ENCODE data around the gene MMP2.

The MMP2 gene

DNA sequence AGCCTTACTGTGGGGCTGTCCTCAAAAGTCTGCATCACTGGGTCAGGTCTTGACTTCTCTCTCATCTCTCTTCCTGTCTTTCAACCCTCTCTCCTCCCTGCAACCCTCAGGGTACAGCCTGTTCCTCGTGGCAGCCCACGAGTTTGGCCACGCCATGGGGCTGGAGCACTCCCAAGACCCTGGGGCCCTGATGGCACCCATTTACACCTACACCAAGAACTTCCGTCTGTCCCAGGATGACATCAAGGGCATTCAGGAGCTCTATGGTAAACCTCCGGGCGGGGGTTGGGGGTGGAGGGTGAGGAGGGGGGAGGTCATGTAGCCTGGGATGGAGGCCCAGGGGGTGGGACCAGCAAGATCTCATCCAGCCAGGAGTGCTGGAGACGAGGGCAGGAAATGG is 12.7 kb downstream of the MMP2 start:
- no peak for DNase-seq (ENCODE audit: extremely low read depth in 1 of 2, low read depth in 1 of 2)

DNA sequence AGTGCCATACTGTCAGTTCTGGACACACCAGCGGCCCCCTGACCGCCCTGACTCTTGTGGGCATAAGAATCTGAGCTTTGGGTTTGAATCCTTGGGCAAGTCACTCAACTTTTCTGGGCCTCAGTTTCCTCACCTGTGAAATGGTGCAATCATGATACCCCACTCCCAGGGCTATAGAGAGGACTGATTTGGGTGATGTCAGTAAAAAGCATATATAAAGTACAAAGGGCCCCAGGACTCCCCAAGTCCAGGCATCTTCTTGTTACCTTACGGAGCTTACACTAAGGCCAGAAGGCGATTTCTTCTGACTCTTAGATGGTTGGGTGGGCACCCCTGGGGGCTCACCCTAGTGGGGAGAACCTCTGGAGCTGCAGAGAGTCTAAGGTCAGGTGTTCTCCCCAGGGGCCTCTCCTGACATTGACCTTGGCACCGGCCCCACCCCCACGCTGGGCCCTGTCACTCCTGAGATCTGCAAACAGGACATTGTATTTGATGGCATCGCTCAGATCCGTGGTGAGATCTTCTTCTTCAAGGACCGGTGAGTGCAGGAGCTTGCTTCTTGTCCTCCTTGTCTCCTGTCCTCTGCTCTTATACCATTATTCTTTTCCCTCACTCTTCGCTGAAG is 13.9 kb downstream of the MMP2 start:
- DNase-seq (ENCODE audit: extremely low read depth in 1 of 2, low read depth in 1 of 2): no peak

- no peak for DNase-seq (ENCODE audit: extremely low read depth in 1 of 2, low read depth in 1 of 2)
Measured at GRCh38 chr16:55494994-55495421, 16.0 kb downstream of the MMP2 start.

DNA sequence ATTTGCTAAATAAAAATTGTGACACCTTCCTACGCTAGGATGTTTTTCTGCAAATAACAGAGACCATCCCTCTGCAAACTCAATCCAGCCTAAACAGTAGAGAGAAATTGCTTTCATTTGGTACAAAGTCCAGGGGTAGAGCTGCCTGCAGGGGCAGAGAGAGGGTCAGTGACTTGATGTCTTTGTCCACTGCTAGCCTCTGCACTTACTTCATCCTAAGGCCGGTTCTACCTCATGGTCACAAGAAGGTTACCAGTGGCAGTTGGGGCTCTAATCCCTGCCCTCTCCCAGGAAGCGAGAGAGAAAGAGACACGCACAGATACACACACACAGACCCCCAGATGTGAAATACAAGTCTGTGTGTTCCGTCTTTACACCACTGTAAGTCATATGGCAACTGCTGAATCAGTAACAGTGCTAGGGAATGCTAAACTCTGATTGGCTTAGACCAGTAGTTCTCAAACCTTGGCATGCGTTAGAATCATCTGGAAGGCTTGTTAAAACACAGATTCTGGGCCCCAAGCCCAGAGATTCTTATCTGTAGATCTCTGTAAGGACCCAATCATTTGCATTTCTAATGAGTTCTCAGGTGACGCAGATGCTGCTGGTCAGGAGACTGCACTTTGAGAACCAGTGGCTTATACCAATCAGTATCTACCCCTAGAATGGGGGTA is 16.8 kb downstream of the MMP2 start:
- no peak for DNase-seq (ENCODE audit: extremely low read depth in 1 of 2, low read depth in 1 of 2)

GRCh38 chr16:55496509-55497145 is 17.6 kb downstream of the MMP2 start:
- no peak for DNase-seq (ENCODE audit: extremely low read depth in 1 of 2, low read depth in 1 of 2)

DNA sequence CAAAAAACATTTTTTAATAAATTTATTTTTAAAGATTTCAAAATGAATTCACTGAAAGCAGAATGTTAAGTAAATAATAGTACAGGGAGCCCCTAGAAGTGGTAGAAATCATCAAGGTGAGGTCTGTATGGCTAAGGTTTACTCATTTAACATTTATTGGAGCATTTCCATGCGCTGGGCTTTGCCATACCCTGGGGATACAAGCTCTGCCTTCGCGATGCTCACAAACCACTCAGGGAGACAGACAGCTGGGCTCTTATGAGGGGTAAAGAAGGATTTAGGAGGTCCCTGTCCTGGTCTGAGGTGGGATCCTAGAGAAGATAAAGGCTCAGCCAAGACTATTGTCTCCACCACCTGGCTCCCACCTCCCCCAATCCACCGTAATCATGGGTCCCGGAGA is 18.6 kb downstream of the MMP2 start:
- DNase-seq (ENCODE audit: extremely low read depth in 1 of 2, low read depth in 1 of 2): no peak

DNA sequence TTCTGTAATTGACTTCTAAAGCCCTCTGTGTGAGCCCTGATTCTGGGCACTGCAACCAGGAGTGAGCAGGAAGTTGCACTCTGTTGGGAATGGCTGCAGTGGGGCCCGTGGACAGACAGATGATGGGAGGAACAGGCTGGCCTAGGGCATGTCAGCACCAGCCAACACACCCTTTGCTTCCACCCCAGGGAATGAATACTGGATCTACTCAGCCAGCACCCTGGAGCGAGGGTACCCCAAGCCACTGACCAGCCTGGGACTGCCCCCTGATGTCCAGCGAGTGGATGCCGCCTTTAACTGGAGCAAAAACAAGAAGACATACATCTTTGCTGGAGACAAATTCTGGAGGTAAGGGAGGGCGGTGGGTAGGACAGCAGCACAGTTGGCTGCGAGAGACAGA is 19.1 kb downstream of the MMP2 start:
- no peak for DNase-seq (ENCODE audit: extremely low read depth in 1 of 2, low read depth in 1 of 2)

DNA sequence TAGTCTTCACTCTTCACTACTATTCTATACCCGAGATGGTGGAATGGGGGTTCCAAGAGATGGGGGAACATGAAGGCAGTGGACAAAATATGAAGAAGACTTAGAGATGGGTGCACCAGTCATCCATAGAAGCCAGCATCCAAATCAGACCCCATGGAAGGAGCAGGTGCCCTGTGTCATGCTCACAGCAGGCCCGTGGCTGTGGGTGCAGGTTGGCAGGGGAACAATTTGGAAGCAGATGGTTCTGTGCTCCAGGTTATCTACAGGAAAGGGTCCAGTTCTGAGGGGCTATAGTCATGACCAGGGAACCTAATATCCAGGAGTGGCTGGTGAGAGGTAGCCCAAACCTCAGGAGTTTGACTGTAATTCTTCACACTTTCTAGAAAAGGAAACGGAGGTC is 20.3 kb downstream of the MMP2 start:
- no peak for DNase-seq (ENCODE audit: extremely low read depth in 1 of 2, low read depth in 1 of 2)

GRCh38 chr16:55499951-55500529 is 21.0 kb downstream of the MMP2 start:
- no peak for DNase-seq (ENCODE audit: extremely low read depth in 1 of 2, low read depth in 1 of 2)

DNA sequence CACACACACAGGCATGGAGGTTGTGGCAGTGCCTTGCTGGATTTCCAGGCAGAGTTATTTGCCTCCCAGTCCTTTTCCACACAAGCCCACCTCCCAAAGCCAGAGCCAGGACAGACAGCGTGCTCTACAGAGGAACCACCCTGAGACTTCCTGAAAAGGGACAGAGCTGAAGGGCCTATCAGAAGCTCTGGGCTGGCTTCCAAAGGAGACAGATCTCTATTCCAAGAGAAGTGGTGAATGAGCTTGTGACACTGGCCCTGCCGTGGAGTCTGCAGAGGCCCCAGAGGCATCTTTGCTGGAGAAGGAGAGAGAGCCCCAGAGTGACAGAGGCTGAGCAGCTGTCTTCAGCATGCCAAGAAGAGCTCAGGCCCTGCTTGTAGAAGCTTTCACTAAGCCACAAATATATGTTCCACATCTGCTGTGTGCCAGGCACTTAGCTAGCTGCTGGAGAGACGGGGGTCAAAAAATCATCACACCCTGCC is 21.6 kb downstream of the MMP2 start:
- DNase-seq (ENCODE audit: extremely low read depth in 1 of 2, low read depth in 1 of 2): no peak

- no peak for DNase-seq (ENCODE audit: extremely low read depth in 1 of 2, low read depth in 1 of 2)
Measured at GRCh38 chr16:55501549-55502322, 22.7 kb downstream of the MMP2 start.

DNA sequence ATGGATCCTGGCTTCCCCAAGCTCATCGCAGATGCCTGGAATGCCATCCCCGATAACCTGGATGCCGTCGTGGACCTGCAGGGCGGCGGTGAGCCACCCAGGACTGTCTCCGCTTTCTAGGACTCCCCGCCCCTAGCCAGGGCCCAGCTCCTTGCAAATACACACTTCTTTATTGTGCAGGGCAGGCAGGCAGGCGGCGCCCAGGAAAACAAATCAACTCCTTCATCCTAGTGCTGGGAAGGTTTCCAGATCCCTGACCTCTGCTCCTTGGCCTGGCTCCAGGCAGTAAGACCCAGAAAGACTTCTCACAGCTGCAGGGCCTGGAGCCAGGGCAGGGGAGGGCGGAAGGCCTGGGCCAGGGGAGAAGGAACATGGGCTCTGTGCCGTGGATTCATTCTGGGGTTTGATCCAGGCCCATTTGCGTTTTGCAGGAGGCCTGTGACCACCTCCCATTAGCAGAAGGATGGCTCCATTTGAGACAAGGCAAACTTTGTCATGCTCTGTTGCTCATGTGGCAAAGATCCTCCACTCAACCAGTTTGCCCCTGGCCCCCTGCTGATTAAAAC is 23.9 kb downstream of the MMP2 start:
- no peak for DNase-seq (ENCODE audit: extremely low read depth in 1 of 2, low read depth in 1 of 2)

- DNase-seq (ENCODE audit: extremely low read depth in 1 of 2, low read depth in 1 of 2): no peak
Measured at GRCh38 chr16:55503726-55504550, 24.9 kb downstream of the MMP2 start.

DNA sequence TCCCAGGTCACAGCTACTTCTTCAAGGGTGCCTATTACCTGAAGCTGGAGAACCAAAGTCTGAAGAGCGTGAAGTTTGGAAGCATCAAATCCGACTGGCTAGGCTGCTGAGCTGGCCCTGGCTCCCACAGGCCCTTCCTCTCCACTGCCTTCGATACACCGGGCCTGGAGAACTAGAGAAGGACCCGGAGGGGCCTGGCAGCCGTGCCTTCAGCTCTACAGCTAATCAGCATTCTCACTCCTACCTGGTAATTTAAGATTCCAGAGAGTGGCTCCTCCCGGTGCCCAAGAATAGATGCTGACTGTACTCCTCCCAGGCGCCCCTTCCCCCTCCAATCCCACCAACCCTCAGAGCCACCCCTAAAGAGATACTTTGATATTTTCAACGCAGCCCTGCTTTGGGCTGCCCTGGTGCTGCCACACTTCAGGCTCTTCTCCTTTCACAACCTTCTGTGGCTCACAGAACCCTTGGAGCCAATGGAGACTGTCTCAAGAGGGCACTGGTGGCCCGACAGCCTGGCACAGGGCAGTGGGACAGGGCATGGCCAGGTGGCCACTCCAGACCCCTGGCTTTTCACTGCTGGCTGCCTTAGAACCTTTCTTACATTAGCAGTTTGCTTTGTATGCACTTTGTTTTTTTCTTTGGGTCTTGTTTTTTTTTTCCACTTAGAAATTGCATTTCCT is 26.5 kb downstream of the MMP2 start:
- no peak for DNase-seq (ENCODE audit: extremely low read depth in 1 of 2, low read depth in 1 of 2)

GRCh38 chr16:55506083-55506482 is 27.1 kb downstream of the MMP2 start:
- no peak for DNase-seq (ENCODE audit: extremely low read depth in 1 of 2, low read depth in 1 of 2)

- no peak for DNase-seq (ENCODE audit: extremely low read depth in 1 of 2, low read depth in 1 of 2)
Measured at GRCh38 chr16:55506708-55507107, 27.7 kb downstream of the MMP2 start.

- DNase-seq (ENCODE audit: extremely low read depth in 1 of 2, low read depth in 1 of 2): no peak
Measured at GRCh38 chr16:55508271-55508921, 29.4 kb downstream of the MMP2 start.

DNA sequence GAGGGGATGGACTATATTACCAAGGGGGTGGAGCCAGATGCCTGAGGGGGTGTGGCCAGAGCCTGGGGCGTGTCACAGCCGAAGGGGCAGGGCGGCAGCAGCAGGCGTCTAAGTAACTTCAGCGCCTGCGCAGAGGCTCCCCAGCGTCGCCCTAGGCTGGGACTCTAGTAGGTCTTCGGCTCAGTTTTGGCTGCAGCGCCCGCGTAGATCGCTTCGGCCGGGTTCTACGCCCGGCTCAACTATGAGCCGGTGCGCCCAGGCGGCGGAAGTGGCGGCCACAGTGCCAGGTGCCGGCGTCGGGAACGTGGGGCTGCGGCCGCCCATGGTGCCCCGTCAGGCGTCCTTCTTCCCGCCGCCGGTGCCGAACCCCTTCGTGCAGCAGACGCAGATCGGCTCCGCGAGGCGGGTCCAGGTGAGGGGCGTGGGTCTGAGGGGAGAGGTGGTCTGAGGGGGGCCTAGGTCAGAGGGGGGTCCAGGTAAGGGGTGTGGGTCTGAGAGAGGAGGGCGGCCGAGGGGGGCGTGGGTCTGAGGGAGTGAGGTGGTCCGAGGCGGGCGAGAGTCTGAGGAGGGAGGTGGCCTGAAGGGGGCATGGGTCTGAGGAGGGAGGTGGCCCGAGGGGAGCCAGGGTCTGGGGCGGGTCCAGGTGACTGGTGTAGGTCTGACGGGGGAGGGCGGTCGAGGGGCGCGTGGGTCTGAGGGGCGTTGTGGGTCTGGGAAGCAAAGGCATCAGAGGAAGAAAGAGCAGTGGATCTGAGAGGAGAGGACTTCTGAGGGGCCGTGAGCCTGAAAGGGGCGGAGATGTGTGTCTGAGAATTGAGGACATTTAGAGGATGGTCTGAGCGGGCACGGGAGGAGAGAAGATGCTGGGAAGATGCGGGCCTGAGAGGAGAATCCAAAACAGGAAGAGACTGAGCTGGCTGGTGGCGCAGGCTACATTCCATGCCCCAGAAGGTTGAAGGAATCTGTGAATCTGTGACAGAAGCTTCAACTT is 30.2 kb downstream of the MMP2 start, which contains the start of gene LPCAT2:
TSS of gene LPCAT2 (plus strand) at position 132 of the 991 bp plus-strand sequence. CDS start at position 242, 110 bp downstream.
- DNase-seq (ENCODE audit: extremely low read depth in 1 of 2, low read depth in 1 of 2): no peak
